Islet precursor cell (in vitro differentiated cells): ENCODE measurements around the gene WEE1.
A peak's percentile ranks its signal among the peaks of the same experiment; 100 is the strongest.

Experiments
- DNase-seq: peaks from one replicate; pipeline ENCODE4 v3.0.0-alpha.2; 2018

Gene WEE1

GRCh38 chr11:9567401-9567800, 6.1 kb upstream of the WEE1 start:
- no peak for DNase-seq

DNA sequence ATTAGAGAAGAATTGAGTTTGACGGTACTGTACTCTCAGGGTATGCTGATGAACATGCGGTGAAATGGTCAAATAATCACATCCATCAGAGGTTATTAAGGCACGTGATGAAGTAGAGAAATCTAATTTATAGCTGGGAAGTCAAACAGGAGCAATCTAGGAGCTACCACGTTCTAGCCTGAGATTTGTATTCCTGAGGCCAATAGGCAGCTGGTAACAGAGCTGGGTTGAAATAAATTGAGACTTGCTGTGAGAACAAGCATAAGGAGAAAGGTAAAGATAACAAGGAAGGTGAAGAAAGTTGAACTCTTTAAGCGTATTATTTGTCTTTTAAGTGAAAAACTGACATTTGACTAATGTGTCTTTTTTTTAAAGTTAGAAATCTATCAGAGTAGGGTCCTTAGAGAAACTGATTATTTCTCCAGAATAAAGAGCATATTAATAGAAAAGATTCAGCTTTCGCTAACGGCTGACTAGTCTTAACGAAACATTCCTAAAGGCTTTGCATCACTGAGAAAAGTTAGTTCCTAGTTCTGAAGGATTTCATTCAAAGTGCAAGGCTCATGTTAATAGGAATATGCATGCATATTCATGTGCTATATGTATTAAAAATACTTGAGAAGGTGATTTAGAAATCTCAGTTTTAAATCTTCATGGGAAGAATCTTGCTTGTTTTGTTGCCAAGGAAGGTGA, 5.2 kb upstream of the WEE1 start:
- DNase-seq: no peak

GRCh38 chr11:9568854-9569587, 4.4 kb upstream of the WEE1 start:
- peak; percentile 84 for DNase-seq

DNA sequence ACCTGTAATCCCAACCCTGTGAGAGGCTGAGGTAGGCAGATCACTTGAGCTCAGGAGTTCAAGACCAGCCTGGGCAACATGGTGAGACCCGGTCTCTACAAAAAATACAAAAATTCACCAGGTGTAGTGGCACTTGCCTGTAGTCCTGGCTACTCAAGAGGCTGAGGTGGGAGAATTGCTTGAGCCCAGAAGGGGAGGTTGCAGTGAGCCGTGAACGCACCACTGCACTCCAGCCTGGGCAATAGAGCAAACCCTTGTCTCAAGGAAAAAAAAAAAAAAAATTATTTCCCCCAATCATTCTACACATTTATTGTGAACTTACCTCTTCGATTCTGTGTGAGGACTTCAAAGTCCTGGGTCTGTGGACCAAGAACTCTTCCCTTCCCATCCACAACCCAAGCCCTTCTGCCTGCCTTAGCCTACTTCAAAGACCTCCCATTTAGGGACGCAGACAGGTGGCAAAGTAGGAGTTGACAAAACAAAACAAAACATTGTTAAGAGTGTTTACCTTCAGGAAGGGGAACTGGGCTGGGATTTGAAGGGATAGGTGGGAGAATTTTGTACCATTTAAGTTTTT, 3.8 kb upstream of the WEE1 start:
- no peak for DNase-seq

GRCh38 chr11:9570313-9571025, 3.0 kb upstream of the WEE1 start:
- DNase-seq: no peak

DNA sequence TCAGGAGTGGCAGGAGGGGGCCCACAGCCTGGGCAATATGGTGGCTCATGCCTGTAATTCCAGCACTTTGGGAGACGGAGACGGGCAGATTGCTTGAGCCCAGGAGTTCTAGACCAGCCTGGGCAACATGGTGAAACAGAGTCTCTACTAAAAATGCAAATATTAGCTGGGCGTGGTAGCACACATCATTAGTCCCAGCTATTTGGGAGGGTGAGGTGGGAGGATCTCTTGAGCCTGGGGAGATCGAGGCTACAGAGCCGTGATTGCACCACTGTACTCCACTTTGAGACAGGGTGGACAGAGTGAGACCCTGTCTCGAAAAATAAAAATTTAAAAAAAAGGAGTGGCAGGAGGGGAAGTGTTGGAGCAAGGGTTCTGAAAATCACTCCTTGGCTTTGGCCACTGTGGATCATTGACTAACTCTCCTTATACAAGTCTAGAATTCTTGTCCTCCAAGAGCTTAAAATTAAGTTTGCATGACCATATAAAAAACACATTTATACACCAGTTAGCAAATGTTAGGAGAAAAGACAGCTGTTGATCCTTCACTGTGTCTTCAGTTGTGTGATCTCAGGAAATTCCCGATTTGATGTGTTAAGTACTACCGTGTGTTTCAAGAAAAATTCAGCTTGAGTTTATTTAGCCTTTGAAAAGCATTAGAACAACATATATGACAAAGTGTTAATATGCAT, 2.3 kb upstream of the WEE1 start:
- DNase-seq: no peak

DNA sequence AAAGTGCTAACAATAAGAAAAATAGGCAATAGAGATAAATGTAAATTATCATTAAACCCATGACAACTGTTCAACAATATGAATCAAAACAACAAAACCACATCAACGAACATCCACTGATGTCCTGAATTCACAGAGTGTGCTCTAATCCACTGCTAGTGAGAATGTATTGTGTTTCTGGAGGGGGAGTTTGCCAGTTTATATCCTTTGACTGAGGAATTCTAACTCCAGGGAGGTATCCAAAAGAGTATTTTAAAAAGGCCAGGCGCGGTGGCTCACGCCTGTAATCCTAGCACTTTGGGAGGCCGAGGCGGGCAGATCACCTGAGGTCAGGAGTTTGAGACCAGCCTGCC, 1.7 kb upstream of the WEE1 start:
- DNase-seq: no peak

GRCh38 chr11:9573775-9574621, 528 bp downstream of the WEE1 start:
- DNase-seq: no peak

DNA sequence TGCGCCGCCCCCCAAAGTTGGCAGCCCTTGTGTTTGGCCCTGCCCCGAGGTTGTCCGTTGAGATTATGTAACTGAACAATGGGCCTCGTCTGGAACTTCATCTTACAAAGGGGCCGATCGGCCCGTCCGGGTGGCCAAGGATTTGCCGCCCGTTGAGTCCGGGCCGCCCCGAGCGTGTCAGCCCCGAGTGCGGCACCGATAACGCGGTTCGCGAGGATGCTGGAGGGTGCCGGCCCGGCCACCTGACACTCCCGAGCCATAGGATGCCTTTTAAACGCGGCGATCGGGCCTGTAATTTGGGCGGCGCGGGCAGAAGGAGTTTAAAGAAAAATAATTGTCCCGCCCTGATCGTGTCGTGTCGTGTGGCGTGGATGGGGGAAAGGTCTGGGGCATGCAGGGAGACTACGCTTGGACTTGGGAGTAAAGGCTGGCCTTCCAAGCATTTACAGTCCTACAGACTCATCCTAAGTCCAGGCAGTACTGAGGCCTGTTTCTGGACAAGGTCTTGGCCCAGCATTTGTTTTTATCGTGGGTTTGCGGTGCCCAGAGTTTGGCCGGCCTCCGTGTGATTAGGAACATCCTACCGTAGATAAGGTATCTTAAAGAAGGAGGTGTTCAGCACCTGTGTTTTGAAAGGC, 1.3 kb downstream of the WEE1 start:
- DNase-seq: no peak

DNA sequence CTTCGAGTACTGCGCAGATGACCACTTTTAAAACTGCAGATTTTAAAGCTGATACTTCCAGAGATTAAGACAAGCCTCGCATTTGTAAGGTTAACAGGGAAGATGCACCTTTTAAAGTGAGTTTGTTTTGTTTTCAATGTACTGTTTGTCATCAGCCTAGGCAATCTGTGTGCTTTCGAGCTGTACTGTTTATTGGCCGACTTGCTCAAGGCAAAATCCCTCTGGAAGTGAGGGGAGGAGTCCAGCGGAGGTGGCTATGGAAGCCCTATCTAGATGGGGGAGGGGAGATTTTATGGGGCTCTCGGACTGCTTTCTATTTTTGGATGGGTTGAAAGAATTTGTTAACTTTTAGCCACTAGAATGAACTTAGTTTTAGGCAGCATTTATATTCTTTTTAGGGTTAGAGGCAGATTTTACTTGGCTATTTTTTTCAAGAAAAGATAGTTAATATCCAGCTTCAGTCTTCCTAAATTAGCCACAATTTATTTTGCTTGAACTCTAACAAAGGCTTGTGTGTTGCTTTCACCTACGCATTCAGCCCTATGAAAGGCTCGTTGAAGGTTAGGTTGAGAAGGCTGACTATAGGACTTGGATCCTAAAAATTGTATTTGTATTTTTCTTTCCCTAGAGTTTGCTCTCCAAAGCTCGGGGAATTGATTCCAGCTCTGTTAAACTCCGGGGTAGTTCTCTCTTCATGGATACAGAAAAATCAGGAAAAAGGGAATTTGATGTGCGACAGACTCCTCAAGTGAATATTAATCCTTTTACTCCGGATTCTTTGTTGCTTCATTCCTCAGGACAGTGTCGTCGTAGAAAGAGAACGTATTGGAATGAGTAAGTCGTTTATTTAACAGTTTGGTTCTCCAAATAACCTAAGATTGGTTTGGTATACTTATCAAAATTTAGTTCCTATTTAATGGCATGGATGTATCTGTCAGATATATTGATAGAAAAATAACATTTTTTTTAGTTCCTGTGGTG, 2.1 kb downstream of the WEE1 start:
- DNase-seq: peak; percentile 84

DNA sequence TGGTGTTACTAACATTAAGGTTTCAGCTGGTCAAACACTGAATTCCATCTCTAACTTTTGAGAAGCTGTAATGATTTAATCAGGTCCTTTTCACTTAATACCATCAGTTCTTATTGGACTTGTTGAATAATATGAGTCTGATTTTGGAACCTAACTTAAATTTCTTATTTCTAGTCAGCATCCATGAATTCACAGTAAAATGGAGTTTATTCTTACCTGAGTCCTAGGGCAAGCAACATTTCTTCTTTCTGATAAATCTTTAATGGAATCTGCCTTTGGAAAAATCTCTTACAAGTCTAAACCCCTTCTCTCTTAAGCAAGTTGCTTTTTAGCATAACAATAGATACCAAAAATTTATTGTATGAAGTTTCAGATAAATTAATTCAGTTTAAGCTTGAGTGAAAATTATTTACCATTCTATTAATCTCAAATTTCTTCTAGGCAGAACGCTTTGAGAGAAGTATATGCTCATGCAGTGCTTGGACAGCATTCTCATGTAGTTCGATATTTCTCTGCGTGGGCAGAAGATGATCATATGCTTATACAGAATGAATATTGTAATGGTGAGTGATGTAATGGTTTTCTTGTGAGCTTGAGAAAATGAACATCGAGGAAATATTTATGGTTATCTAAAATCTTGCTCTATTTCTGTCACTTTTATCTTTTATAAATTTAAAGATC, 3.4 kb downstream of the WEE1 start:
- no peak for DNase-seq

GRCh38 chr11:9577556-9577955, 4.1 kb downstream of the WEE1 start:
- DNase-seq: no peak

- DNase-seq: no peak
These were observed 7.4 kb downstream of the WEE1 start for GRCh38 chr11:9580894-9581293.

DNA sequence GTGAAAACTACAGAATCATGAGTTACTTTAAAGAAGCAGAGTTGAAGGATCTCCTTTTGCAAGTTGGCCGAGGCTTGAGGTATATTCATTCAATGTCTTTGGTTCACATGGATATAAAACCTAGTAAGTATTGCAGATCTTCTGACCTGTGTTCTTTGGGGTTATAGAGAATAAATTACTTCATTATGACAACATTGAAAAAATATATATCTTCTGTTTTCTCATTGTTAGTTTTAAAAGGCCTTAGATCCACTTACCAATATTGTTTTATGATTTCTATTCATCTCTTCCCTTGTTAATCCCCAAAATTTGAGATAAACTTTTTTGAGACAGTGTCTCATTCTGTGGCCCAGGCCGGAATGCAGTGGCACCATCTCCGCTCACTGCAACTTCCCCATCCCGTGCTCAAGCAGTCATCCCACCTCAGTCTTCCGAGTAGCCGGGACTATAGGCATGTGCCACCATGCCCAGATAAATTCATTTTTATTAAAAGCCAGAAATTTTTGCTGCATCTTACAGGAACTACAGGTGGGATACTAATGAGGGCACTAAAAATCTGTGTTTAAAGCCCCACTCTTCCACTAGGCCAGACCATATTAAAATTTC, 8.2 kb downstream of the WEE1 start:
- no peak for DNase-seq

GRCh38 chr11:9590717-9591116, 17.2 kb downstream of the WEE1 start:
- DNase-seq: no peak

GRCh38 chr11:9594267-9595046, 21.0 kb downstream of the WEE1 start:
- no peak for DNase-seq

DNA sequence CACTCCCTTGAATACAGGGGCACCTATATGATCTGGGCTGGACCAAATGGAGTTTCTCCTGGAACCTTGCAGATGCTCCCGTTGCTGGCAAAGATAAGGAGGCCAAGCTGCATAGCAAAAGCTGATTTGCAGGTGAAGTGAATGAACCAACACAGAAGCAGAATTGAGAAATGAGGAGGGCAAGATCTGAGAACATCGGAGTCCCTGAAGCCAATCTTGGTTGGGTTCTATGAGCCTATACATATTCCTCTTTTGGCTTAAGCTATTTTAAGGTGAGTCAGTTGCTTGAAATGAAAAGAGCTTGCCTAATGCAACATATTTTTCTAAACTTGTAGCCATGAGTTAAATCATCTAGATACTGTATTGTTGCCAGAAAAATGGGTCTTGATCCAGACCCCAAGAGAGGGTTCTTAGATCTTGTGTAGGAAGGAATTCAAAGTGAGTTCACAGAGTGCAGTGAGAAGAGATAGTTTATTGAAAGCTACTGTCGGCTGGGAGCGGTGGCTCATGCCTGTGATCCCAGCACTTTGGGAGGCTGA, 23.5 kb downstream of the WEE1 start:
- DNase-seq: no peak

DNA sequence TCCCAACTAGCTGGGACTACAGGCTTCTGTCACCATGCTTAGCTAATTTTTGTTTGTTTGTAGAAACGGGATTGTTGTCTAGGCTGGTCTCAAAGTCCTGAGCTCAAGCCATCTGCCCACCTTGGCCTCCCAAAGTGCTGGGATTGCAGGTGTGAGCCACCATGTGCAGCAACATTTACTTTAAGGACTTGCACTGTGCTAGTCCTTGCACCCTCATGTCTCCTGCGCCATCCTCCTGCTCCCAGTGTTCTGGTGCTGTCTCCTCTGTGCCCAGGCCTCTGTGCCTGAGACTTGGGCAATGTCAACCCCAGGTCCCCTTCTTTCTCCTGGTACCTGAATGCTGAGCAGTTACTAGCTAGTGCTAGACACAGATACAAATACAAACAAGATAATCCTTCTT, 26.7 kb downstream of the WEE1 start:
- no peak for DNase-seq
